Mucosa of stomach (tissue), 1 donor: ENCODE results near the gene GANC.

ENCODE experiments used
- H3K27me3 ChIP-seq: one replicate; pipeline ENCODE4 v1.7.0; 2013; ENCODE audit warnings: mild to moderate bottlenecking, low read length; ENCODE audit not compliant: control insufficient read depth, insufficient read depth
- H3K36me3 ChIP-seq: one replicate; pipeline ENCODE4 v1.7.0; 2013; ENCODE audit warnings: low read length; ENCODE audit not compliant: control insufficient read depth, insufficient read depth
- H3K4me1 ChIP-seq: one replicate; pipeline ENCODE4 v1.7.0; 2013; ENCODE audit warnings: mild to moderate bottlenecking, low read length; ENCODE audit not compliant: control insufficient read depth, insufficient read depth
- H3K4me3 ChIP-seq: one replicate; pipeline ENCODE4 v1.7.0; 2013; ENCODE audit warnings: low read length
- H3K9ac ChIP-seq: one replicate; pipeline ENCODE4 v1.7.0; 2013; ENCODE audit warnings: mild to moderate bottlenecking, low read length, moderate library complexity
- H3K9me3 ChIP-seq: one replicate; pipeline ENCODE4 v1.7.0; 2013; ENCODE audit warnings: mild to moderate bottlenecking, low read length, moderate library complexity; ENCODE audit not compliant: control insufficient read depth
- donor health status: Pancreatic carcinoma.

The GANC gene

DNA sequence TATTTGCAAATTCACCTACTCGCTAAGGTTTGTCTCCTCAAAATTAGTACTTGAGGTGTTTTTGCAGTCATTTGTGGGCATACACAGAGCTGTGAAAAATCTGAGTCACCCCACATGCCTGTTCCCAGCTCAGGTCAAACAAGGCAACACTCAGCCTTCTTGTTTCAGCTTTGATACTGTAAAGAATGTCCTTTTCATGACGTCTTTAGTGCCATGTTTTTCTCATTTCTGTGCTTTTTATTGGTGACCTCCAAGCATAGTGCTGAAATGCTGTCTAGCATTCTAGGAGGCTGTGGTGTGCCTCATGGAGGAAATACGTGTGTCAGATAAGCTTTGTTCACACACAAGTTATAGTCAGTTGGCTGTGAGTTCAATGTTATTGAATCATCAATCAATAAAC, 95.1 kb downstream of the GANC start:
- H3K4me1 ChIP-seq = no peaks in the 10 kb centered on the region

DNA sequence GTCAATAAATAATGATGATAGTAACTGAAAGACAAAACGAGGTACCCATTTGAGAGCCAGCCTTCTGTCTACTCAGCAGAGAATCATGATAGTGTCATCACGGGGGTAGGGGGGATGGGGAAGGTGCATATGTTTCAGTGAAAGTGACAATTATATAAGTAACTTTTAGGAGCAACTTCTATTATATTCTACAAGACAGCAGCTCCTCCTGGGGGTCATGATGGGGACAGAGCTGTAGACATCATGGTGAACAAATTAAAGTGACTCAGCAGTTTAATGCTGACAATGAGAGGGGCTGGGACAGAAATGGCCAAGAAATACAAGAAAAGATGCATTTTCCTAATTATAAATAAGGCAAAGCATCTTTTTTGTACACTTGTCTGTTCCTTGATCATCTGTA, 98.1 kb downstream of the GANC start:
- H3K36me3 ChIP-seq = no peaks in the 10 kb centered on the region
- no peaks in the 10 kb centered on the region for H3K4me1 ChIP-seq
- no peaks in the 10 kb centered on the region for H3K27me3 ChIP-seq
- H3K9me3 ChIP-seq = no peaks in the 10 kb centered on the region
- H3K9ac ChIP-seq = no peak overlapping the region
- no peak overlapping the region for H3K4me3 ChIP-seq

More for the DNA sequence above, 95.1 kb downstream of the GANC start:
- H3K27me3 ChIP-seq = no peaks in the 10 kb centered on the region
- H3K36me3 ChIP-seq = no peaks in the 10 kb centered on the region
- no peak overlapping the region for H3K9ac ChIP-seq
- no peaks in the 10 kb centered on the region for H3K9me3 ChIP-seq
- H3K4me3 ChIP-seq = no peak overlapping the region

DNA sequence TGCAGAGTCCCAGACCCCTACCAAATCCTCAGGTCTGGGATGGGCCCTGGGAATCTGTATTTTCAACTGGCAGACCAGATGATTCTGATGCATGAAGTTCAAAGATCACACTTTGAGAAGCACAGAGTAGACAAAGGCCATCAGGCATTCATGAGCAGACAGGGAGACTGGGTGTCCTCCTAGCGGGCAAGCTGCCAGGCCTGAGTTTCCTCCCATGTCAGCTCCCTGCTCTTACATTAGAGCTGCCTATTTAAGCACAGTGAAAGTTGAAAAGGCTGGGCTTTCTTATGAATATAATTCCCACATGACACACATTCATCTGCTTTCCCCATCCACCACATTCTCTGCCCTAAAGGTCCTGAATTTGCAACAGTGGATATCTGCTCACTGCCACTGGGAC, 100.3 kb downstream of the GANC start:
- H3K9ac ChIP-seq = no peak overlapping the region
- no peaks in the 10 kb centered on the region for H3K27me3 ChIP-seq
- H3K36me3 ChIP-seq = no peaks in the 10 kb centered on the region
- no peaks in the 10 kb centered on the region for H3K9me3 ChIP-seq
- H3K4me3 ChIP-seq = no peak overlapping the region
- H3K4me1 ChIP-seq = no peaks in the 10 kb centered on the region

DNA sequence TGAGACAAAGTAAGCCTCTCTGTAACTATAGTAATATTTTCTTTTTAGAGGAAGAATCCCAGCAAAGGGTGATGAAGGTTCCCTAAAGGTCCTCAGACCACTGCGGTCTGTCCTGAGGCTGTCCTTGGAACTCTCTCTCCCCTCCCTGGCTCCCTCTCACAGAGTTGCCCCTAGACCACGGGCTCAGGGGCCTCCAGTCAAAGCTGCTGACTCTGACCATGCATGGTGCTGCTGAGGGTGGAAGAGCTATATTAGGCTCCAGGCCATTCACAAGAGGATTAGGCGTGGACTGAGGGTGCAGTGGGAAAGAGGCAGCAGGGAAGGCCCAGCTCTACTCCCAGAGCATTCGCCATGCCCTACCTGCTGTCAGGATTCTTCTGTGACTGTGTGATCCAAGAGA, 100.9 kb downstream of the GANC start:
- Histone ChIP-seq H3K9me3 (no peaks in the 10 kb centered on the region), H3K27me3 (no peaks in the 10 kb centered on the region), H3K9ac (no peak overlapping the region), H3K4me3 (no peak overlapping the region), H3K36me3 (no peaks in the 10 kb centered on the region), H3K4me1 (no peaks in the 10 kb centered on the region)

DNA sequence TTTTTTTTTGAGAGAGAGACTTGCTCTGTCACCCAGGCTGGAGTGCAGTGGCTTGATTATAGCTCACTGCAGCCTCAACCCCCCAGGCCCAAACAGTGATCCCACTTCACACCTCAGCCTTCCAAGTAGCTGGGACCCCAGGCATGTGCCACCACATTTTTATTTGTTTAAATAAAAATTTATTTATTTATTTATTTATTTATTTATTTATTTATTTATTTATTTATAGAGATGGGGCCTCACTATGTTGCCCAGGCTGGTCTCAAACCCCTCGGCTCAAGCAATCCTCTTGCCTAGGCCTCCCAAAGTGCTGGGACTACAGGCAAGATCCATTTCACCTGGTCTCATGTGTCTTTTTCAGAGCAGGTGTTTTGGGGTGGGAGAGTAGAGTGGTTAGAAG, 101.8 kb downstream of the GANC start:
- H3K27me3 ChIP-seq = no peaks in the 10 kb centered on the region
- no peak overlapping the region for H3K4me3 ChIP-seq
- H3K36me3 ChIP-seq = no peaks in the 10 kb centered on the region
- H3K9ac ChIP-seq = no peak overlapping the region
- H3K9me3 ChIP-seq = no peaks in the 10 kb centered on the region
- no peaks in the 10 kb centered on the region for H3K4me1 ChIP-seq

DNA sequence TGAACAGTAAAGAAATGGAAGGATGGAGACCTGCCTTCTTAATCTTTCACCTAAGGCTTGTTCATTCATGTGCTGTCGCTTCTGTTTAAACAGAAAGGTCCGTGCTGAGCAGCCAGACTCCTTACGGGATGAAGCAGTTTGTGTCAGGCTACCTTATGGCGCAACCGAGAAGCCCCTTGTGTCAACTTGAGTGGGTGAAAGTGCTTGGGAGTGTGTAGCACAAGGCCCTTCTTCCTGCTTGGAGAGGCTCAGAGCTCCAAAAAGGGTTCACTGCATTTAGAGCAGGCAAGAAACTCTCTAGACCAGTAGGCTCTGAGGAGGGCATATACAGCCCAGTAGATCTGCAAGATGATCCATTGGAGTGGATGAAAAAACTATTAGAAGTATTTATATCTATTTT, 102.3 kb downstream of the GANC start:
- Histone ChIP-seq H3K36me3 (no peaks in the 10 kb centered on the region), H3K9me3 (no peaks in the 10 kb centered on the region), H3K27me3 (no peaks in the 10 kb centered on the region), H3K4me1 (no peaks in the 10 kb centered on the region), H3K4me3 (no peak overlapping the region), H3K9ac (no peak overlapping the region)

DNA sequence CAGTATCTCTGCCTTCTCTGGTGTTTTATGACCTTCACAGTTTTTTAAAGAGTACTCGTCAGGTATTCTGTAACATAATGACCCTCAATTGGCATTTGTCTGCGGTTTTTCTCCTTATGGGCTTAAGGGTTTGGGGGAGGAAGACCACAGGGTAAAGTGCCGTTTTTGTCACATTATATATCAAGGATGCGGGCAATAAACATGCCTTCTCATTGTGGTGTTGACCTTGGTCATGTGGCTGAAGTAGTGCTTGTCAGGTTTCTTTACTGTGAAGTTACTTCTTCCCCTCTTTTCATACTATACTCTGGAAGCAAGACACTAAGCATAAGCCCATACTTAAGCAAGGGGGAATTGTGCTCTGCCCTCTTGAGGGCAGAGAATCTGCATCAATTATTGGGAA, 102.9 kb downstream of the GANC start:
- Histone ChIP-seq H3K9ac (no peak overlapping the region), H3K36me3 (no peaks in the 10 kb centered on the region)

DNA sequence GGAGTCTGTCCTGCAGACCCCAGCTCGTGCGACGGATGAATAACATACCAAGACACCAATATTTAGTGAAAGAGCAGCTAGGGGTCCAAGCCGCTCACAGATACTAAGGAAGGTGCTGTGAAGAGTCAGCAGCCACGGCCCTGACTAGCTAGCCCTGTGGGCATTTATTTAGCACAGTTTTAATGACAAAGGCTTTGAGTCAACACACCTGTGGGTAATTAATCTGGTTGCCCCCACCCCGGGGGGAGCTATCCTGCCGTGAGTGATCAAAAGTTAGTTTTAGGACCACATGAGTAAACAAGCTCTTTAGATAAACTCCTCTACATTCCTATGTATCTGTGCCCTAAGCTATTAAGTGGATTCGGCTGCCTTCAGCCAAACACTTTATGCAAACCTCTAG, 105.0 kb downstream of the GANC start:
- no peaks in the 10 kb centered on the region for H3K36me3 ChIP-seq
- no peaks in the 10 kb centered on the region for H3K9me3 ChIP-seq
- no peaks in the 10 kb centered on the region for H3K4me1 ChIP-seq
- H3K9ac ChIP-seq = no peak overlapping the region
- no peaks in the 10 kb centered on the region for H3K27me3 ChIP-seq
- no peak overlapping the region for H3K4me3 ChIP-seq

More for the DNA sequence above, 102.9 kb downstream of the GANC start:
- Histone ChIP-seq H3K9me3 (no peaks in the 10 kb centered on the region), H3K27me3 (no peaks in the 10 kb centered on the region), H3K4me3 (no peak overlapping the region), H3K4me1 (no peaks in the 10 kb centered on the region)

DNA sequence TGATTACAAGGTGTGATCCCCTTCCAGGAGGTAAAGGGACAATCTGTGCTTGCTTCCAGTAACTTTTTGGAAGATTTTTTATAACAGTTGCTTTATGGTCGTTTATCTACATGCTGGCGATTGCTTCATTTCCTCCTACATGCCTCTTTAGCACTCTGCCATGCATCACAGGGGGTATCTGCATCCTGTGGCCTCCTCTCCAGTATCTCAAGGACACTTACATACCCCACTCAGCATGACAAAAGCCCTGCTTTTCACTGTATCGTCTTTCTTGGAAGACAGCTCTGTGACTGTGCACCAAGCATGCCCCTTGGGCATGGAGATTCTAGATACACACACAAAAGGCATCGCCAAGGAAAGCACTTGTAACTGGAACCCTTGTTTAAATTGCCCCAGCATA, 111.6 kb downstream of the GANC start:
- H3K9me3 ChIP-seq = no peaks in the 10 kb centered on the region
- no peak overlapping the region for H3K9ac ChIP-seq
- no peaks in the 10 kb centered on the region for H3K27me3 ChIP-seq
- H3K36me3 ChIP-seq = no peaks in the 10 kb centered on the region
- H3K4me3 ChIP-seq = no peak overlapping the region
- H3K4me1 ChIP-seq = no peaks in the 10 kb centered on the region

DNA sequence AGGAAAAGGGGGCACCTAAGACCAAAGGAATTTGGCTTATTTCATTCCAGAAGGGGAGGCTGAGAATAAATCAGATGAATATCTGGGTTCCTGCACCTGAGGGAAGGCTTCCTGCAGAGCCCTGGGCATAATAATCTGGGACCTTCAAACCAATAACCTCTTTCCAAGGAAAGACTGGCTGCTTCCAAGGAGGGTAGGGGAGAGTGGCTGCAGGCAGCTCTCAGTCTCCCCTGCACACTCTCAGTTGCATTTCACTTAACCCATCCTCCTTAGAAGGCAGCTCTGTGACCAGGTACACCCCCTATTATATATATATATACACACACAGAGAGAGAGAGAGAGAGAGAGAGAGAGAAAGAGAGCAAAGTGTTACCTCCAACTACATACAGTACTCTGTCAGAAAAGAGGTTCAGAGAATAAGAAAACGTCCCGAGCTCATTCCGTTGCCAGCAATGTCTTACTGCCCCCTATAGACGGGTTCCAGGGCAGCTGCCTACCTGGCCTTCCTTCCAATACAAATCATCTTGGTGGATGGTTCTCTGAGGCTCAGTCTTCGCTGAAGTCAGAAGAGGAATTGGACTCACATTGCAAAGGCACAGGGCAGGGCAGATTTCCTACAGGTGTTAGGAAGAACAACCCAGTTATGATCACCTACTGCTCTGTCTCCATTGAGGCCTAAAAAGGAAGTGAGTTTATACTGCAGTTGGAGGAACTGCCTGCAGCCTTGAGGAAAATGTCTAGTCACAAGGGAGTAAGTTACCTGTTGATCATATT, 112.4 kb downstream of the GANC start:
- Histone ChIP-seq H3K4me3 (no peak overlapping the region), H3K9me3 (no peaks in the 10 kb centered on the region), H3K4me1 (no peaks in the 10 kb centered on the region), H3K36me3 (no peaks in the 10 kb centered on the region), H3K9ac (no peak overlapping the region), H3K27me3 (no peaks in the 10 kb centered on the region)

DNA sequence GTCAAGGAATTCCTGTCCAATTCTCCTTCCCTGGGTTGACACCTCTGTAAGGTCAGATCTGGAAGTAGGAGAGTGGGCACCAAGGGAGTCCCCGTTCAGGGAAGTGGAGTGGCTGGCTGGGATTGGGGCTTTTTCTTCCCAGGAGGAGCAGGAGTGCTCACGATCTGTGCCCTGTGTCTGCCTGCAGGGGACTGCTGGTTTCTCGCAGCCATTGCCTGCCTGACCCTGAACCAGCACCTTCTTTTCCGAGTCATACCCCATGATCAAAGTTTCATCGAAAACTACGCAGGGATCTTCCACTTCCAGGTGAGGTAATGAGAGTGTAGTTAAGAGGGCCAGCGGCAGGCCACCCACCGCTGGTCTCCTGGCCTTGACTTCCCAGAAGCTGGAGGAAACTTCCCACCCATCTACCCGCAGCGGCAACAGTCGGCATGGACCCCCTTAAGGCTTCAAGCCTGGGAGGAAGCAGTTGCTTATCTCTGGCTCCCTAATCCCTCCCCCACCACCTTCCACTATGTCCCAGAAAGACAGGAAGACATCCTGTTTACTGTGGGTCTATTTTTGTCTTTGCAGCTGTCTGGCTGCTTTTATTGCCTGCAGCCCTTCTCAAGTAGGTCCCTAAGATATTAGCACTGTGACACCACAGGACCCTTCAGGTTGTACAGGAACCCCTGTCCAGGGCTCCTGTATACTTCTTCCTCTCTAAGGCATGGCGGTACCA, 113.1 kb downstream of the GANC start:
- H3K9ac ChIP-seq = no peak overlapping the region
- H3K27me3 ChIP-seq = no peaks in the 10 kb centered on the region
- H3K4me1 ChIP-seq = no peaks in the 10 kb centered on the region
- no peaks in the 10 kb centered on the region for H3K9me3 ChIP-seq
- H3K36me3 ChIP-seq = no peaks in the 10 kb centered on the region
- H3K4me3 ChIP-seq = no peak overlapping the region

DNA sequence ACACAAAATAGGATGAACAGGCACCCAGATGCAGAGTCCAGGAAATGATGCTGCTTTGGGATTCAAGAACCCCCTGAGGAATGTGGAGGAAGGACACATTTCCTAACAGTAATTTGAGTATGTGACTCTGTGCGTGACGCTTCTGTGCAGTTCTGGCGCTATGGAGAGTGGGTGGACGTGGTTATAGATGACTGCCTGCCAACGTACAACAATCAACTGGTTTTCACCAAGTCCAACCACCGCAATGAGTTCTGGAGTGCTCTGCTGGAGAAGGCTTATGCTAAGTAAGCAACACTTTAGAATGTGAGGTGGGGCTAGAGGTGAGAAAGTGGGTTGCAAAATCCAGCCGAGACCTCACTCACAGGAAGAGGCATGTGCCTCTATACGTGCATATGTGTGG, 114.6 kb downstream of the GANC start:
- Histone ChIP-seq H3K9ac (no peak overlapping the region), H3K27me3 (no peaks in the 10 kb centered on the region), H3K36me3 (no peaks in the 10 kb centered on the region), H3K9me3 (no peaks in the 10 kb centered on the region), H3K4me1 (peaks cover 6% of the 10 kb centered on the region), H3K4me3 (no peak overlapping the region)
